ENCODE results near the gene VAPA.
"Not testable (repeated sequence)": the region's sequence is repeated elsewhere in the genome, so short reads cannot be mapped to it uniquely, and the experiment has no call there.

VAPA gene

GRCh38 chr18:9887992-9888391 is 25.8 kb upstream of the VAPA start:
- DNase-seq: no peak

GRCh38 chr18:9890196-9890595 is 23.6 kb upstream of the VAPA start:
- no peak for DNase-seq

DNA sequence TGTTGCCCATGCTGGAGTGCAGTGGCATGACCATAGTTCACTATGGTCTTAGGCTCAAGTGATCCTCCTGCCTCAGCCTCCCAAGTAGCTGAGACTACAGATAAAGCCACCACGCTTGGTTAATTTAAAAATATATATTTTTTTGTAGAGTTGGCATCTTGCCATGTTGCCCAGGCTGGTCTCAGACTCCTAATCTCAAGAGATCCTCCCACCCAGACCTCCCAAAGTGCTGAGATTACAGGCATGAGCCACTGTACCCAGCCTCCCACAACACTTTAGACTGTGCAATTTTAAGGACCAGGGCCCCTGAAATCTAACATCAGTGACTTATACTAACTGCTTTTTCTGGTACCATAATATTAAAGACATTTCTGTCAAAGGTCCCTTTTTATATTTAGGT is 22.9 kb upstream of the VAPA start:
- DNase-seq: no peak

DNA sequence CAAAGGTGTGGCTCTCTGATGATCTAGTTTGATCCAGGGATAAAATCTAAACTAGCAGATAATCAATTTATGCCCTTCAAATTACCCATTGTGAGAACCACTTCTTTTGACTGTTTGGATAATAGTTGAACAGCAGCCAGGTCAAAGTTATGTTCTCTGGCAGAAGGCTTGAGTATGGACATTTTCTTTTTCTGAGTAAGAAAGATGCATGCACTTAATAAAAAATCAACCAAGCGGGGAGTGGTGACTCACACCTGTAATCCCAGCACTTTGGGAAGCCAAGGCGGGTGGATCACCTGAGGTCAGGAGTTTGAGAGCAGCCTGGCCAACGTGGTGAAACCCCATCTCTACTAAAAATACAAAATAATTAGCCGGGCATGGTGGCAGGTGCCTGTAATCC is 22.3 kb upstream of the VAPA start:
- not testable (repeated sequence) for DNase-seq

DNA sequence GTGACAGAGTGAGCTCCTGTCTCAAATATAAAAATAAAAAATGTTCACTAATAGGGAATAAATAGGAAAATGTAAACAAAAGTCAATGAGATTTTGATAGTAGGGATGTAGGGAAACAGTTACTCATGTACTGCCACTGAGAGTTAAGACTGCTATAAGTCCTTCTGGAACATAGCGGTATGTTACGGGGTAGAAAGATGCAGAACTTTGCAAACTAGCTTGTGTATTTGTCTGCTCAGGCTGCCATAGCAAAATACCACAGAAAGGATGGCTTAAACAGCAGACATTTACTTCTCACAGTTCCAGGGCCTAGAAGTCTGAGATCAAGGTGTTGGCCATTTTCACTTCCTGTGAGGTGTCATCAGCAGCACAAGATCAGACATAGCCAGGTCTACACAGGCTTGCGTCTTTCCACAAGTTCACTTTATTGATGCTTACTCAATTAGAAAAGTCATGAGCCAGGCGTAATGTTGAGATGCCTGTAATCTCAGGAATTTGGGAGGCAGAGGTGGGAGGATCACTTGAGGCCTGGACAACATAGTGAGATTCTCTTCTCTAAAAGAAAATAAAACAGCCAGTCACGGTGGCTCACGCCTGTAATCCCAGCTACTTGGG is 19.3 kb upstream of the VAPA start:
- DNase-seq: peak in 1 of 5 experiments; percentile 40

DNA sequence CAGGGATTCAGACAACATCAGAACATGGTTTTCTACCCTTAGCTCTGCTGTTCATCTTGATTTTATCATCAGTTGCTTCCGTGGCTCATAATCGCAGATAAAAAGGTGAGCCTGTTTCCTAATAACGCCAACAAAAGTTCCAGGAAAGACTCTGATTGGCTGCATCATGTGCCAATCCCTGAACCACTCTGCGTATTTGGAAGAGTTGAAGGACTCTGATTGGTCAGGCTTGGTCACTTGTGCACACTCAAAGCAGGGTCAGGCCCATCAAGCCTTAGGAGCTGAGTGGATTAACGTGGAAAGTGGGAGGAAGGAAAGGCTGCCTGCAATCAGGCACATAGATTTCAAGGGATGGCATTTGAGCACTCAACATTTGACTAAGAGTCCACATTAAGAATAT is 16.7 kb upstream of the VAPA start:
- no peak for DNase-seq

DNA sequence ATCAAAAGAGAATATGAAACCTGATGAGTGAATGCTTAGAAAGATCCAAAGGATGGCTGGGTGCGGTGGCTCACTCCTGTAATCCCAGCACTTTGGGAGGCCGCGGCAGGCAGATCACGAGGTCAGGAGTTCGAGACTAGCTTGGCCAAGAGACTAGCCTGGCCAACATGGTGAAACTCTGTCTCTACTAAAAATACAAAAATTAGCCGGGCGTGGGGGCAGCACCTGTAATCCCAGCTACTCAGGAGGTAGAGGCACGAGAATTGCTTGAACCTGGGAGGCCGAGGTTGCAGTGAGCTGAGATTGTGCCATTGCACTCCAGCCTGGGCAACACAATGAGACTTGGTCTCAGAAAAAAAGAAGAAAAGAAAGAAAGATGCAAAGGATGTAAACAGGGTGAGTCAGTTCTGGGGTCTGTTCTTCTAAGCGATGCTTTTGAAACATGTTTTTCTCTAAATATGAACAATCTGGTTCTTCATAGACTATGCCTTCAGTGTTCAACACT is 16.0 kb upstream of the VAPA start:
- DNase-seq: not testable (repeated sequence)

GRCh38 chr18:9898792-9899549 is 14.8 kb upstream of the VAPA start:
- DNase-seq: peak in 1 of 5 experiments; percentile 30

- DNase-seq: not testable (repeated sequence)
Observed at GRCh38 chr18:9899550-9899930, 14.3 kb upstream of the VAPA start.

- no peak for DNase-seq
Observed at GRCh38 chr18:9900699-9901098, 13.1 kb upstream of the VAPA start.

- DNase-seq: no peak
Observed at GRCh38 chr18:9901377-9901776, 12.4 kb upstream of the VAPA start.

GRCh38 chr18:9902264-9902663 is 11.6 kb upstream of the VAPA start:
- DNase-seq: not testable (repeated sequence)

GRCh38 chr18:9902832-9903231 is 11.0 kb upstream of the VAPA start:
- DNase-seq: no peak

GRCh38 chr18:9905401-9905922 is 8.4 kb upstream of the VAPA start:
- DNase-seq: no peak

DNA sequence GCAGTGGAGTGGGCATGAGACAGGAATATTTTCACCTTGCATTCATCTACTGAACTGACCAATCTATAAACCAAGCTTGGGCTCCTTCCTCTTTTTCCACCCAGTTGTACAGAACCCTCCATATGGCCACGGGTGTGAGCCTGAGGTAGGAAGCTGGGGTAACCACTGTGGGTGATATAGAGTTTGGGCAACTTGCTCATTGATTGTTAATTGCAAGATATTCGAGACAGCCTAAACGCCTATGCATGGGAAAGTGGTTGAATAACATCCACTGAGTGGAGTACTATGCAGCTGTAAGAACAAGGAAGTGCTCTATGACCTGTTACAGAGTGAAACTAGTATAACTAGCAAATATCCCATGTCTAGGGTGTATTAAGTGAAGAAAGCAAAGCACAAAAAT is 7.3 kb upstream of the VAPA start:
- DNase-seq: no peak

- no peak for DNase-seq
Observed at GRCh38 chr18:9907867-9908266, 5.9 kb upstream of the VAPA start.

DNA sequence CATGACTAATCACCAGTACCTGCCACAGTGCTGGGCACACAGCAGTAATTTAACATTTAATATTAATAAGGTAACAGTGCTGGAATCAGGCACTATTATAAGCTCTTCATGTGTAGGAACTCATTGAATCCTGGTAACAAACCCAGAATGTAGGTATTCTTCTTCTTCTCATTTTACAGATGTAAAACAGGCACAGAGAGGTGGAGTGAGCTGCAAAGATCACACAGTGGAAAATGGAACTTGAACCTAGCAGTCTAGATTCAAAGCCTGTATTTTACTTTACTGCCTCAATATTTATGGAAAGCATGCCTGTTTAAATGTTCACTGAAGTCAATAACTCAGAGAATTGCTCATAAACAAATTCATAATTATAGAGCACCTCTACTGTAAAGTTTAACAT is 3.7 kb upstream of the VAPA start:
- DNase-seq: no peak

DNA sequence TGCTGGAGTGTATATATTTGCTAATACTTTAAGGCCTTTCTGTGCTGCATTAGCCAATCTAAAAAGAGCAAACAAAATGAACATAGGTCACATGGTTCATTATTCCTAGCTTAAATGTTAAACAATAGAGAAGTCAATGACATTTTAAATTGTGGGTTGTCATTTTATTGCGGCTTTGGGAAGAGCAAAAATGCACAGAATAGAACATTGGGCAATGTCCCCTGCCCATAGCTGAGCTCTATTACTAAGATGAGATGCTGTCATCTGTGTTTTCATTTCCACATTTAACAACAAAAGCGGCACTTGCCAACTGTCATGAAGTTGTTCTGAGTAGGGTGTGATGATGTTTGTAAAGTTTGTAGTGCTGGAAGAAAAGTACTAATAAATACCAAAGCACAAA is 3.2 kb upstream of the VAPA start:
- DNase-seq: no peak

DNA sequence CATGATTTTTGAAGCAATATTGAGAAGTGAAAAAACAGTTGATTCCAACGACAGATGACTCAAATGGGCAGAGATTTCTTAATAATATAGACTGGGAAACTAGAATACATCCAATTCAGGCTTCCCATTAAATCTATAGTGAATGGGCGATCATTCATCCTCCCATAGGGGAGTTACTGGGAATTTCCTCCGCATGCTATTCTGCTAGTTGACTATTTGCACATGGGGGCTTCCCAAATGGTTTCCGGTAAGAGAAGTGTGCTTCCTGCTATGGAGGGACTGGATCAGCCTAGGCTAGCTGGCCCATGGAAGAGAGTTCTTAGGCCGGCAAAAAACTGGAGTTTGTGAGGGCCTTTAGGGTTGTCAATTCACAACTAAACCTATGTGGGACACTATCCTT is 2.6 kb upstream of the VAPA start:
- no peak for DNase-seq

DNA sequence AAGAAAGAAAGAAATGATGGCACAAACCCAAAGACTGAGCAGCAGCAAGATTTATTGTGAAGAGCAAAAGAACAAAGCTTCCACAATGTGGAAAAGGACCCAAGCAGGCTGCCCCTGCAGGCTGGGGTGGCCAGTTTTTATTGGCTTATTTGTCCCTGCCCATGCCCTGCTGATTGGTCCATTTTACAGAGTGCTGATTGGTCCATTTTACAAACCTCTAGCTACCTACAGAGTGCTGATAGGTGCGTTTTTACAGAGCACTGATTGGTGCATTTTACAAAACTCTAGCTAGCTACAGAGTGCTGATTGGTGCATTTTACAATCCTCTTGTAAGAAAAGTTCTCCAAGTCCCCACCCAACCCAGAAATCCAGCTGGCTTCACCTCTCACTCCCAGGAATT is 1.5 kb upstream of the VAPA start:
- DNase-seq: peak in 1 of 5 experiments; percentile 20

DNA sequence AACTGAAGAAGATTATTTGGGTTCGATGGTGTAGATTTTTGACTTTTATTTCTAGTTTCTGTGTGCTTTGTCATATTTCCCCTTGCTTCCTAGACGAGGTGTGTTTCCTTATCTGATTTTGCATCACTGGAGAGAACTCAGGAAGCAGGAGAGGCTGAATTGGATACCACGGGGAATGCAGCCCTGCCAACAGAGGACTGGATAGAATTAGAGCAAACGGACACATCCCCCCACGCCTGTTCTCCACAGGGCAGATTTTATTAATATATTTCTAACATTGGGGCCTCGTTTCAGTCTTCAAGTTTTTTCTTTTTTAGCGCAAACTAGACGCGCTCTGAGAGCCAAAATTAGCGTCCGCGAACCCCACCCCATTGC is 678 bp upstream of the VAPA start:
- DNase-seq: no peak

DNA sequence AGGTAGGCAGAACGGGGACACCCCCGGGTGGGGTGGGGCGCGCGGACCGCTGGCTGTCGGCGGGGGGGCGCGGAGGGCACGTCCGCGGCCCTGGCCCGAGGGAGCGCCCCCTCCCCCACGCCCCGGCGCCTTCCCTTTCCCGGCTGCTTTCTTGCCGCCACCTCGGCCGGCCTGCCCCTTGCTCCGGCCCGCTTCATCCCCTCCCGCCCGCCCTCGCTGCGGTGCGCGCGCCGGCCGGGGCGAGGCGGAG is 443 bp downstream of the VAPA start:
- no peak for DNase-seq

GRCh38 chr18:9914584-9915290 is 921 bp downstream of the VAPA start:
- peak; percentile 43 to 90 (median 75) for DNase-seq
